Measurements from ENCODE around the gene TM4SF4.
"Not testable (repeated sequence)": the region's sequence is repeated elsewhere in the genome, so short reads cannot be mapped to it uniquely, and the experiment has no call there.

TM4SF4 gene, protein sequence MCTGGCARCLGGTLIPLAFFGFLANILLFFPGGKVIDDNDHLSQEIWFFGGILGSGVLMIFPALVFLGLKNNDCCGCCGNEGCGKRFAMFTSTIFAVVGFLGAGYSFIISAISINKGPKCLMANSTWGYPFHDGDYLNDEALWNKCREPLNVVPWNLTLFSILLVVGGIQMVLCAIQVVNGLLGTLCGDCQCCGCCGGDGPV

DNA sequence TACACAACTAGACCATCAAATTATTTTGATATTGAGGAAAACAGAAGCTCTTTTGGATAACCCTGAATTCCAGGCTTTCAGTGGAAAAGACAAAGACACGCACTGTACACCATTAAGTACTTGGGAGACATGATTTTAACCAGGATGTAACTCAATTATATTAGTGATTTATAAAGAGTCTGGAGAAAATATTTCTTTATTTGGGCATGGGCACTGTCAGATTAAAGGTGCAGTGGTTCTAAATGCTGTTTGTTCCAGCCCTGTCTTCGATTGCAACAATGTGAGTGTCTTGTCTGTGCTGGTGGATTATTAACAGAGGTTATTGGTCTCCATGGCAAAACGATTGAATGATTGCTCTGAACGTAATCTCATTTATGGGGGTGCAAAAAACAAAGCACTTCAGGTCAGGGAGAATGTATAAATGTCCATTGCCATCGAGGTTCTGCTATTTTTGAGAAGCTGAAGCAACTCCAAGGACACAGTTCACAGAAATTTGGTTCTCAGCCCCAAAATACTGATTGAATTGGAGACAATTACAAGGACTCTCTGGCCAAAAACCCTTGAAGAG is at the start of gene TM4SF4:
Gene TM4SF4, plus strand, starts transcription at position 448 of the 568 bp plus-strand sequence. CDS start 181 bp downstream, outside the sequence.
- DNase-seq = no peak

DNA sequence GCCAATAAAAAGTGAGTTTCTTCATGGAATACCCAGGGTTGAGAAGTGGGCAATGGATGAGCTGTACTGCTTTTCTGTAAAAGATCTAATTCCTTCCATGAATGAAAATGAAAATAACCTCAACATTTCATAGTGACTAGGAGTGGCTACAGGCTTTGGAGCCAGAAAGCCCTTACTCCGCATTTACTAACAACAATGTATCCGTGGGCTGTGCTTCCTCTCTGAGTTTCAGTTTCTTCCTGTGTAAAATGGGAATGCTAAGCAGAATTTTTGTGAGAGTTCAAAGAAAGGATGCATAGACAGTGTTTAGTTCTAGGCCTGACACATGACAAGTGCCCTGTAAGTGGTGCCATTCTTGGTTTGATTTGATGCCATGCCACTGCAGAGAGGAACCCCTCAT is 49.6 kb upstream of the TM4SF4 start:
- no peak for DNase-seq

DNA sequence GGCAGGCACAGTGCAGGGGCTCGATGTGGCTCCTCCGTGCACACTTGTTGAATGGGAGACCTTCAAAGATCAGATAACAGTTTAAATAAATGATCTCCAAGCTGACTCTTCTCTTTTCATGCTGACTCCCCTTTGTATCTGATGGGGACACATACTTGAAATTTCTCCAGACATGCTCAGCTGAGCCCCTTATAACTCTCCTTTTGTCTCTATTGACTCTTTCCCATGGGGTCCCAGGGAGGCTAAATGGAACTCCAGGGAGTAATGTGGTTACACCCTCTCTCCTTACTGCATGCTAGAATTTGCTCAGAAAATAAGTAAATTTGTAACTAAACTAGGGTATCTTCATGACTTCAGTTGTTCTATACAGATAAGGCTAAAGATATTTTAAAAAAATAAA is 48.2 kb upstream of the TM4SF4 start:
- no peak for DNase-seq

DNA sequence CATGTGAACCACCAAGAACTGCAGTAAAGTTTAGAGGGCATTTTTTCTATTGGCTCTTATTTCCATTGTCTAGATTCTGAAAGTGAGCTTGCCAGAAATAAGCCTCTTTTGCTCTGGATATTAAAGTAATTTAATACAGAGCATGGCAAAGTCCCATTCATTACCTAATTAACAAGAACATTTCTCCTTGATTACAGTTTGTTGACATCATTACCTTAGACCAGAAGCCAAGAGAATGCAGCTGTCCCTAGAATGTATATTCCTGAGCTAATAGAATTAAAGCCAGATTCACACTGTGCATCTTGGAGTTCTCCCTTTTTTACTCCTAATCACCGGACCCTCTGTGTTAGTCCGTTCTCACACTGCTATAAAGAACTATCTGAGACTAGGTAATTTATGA is 46.4 kb upstream of the TM4SF4 start:
- no peak for DNase-seq

DNA sequence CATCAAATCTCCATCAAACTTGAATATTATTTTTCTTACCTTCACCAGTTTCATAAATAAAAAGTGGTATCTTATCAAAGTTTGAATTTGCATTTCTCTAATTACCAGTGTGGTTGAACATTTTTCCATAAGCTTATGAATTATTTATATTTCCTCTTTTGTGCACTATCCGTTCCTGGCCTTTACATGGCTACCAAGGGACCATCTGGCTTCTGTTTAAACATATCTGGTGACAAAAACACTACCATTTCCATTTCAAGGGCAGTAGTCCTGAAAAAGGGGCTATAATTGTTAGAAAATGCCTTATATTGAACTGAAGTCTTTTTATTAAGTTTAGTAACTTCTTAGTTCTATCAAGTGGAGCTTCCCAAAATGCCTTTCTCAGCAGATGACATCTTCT is 44.3 kb upstream of the TM4SF4 start:
- no peak for DNase-seq

DNA sequence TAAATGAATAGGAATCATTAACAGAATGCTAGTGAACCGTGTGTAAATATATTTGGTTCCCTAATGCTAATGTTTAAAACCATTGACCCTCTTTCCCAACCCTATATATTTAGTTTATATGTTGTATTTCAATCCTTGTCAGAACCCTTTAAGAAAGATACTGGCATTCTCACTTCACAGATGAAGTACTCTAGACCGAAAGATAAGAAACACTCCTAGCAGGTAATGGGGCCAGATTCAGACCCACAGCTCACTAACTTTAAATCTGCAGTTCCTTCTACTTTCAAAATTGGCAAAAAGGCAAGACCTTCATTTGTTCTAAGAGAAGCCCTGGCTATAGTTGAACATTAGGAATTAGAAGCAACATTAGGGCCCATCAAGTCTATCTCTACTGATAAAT is 42.3 kb upstream of the TM4SF4 start:
- no peak for DNase-seq

DNA sequence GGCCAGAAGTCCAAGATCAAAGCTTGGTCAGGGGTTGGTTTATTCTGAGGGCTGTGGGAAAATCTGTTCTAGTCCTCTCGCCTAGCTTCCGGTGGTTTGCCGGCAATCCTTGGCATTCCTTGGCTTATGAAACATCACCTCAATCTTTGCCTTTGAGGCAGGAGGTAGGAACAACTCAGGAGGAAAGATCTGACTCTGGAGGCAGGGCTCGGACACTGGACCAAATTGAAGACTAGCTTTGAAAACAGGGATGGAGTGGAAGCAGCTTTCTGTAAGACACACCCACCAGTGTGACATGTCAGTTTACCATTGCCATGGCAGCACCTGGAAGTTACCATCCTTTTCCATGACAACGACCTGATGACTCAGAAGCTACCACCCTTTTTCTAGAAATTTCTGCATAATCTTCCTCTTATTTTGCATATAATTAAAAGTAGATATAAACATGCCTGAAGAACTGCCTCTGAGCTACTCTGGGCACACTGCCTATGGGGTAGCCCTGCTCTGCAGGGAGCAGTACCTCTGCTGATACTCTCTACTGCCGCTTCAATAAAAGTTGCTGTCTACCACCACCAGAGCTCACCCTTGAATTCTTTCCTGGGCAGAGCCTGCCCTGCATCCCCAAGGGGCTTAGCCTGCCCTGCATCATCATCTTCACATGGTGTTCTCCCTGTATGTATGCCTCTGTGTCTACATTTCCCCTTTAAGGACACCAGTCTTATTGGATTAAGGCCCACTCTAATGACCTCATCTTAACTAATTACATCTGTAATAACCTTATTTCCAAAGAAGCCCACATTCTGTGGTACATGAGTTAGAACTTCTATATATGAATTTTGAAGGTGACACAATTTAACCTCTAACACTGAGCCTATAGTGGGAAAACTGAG is 38.3 kb upstream of the TM4SF4 start:
- no peak for DNase-seq

DNA sequence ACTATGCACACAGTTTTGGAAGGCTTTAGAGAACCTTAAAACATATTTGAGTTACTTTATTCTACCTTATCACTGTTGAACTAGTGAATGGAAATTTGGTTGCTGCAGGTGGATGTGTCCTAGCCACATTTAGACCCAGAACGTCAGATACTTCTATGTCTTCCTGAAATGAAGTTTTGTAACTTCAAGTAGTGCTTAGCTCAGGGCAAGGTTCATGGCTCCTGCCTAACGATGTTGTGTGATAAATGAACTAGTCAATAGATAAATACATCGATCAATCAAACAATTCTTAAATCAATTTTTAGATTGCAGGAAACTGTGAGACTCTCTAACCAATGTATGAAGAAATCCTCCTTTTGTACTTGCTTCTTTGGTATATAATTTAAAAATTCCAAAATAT is 37.2 kb upstream of the TM4SF4 start:
- DNase-seq = no peak

DNA sequence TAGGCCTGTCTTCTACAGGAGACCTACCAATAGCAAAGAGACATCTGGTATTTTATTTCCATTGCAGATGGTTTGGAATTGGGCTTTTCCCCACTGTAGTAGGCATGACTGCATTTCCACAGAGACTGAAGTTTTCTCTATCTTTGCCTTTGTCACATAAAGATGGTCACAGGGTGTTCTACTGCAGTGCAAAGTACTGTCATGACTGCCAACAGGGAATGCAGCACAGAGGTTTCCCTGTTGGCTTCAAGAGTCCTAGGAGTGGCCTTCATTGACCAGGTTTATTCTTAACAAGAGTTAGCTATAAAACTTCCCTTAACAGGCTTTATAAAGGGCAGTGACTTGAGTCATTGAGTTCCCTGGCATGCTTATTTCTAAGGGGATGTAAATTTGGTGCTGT is 36.8 kb upstream of the TM4SF4 start:
- no peak for DNase-seq

DNA sequence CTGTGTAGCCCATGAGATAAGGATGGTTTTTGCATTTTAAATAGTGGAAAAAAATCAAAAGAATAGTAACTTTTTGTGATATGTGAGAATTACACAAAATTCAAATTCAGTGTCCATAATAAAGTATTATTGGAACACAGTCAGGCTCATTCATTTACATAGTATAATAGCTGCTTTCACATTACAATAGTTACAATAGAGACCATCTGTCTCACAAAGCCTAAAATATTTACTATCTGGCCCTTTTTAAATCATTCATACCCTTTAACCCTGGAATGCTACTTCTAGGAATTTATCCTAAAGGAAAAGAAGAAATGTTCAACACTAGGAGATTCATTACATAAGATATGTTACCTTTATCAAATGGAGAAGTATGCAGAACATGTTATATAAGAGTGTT is 35.5 kb upstream of the TM4SF4 start:
- DNase-seq = no peak

DNA sequence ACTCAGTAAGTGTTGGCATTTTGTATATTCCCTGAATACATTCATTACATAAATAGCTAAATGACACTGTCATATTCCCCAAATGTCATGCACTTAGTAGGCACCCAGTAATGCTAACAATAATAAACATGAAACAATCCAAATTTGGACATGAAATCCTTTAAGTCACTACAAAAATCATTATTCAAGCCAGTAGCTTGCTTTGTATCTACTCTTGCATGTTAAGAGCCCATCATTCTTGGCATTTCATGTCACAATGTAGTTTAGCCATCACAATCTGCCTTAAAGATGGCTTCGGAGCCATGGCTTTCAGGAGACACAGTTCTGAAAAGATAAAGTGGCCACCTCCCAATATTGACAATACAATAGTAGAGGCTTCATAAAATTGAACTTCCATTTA is 32.9 kb upstream of the TM4SF4 start:
- no peak for DNase-seq

DNA sequence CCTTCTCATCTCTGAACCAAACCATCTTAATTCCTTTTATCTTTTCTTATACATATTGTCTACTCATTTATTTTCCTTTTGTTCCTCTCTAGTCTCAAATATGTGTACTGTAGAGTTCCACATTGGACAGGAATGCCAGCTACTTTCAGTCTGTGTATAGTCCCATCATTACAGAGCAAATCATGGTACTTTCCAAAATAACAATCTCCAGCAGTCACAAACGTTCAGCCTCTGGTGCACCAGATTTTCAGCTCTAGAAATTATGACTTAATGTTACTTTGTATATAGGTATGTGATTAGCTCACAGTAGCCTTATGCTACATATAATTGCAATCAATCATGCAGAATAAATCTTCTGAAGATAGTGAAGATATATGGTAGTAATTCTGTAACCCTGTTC is 32.5 kb upstream of the TM4SF4 start:
- no peak for DNase-seq

DNA sequence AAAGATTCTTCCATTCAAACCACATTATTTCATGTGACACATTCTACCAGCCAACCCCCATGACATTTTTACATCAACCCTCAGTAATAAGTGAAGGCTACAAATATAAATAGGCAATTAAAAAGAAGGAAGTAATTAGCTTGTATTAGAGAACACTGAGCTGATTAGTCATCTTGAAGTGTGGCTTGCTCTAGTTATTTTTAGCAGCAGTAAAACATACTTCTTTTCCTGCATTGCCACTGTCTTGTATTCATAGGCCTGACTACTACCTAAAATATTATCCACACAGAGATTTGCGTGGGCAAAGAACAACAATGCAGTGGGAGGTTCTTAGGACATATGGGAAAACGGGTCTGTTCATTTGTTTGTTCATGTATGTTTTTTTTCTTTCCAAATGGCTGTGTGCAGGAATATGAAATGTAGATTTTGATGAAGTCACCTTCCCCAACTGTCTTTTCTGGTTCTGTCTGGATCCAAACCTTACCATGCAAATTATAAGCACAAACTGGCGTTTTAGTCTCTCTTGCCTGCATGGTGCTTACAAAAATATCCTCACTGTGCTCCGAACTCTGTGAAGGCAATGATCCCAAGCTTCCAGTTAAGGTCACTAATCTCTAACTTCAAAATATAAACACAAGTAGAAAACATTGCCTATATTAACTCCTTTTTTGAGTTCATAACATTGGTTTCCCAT is 31.5 kb upstream of the TM4SF4 start:
- no peak for DNase-seq

DNA sequence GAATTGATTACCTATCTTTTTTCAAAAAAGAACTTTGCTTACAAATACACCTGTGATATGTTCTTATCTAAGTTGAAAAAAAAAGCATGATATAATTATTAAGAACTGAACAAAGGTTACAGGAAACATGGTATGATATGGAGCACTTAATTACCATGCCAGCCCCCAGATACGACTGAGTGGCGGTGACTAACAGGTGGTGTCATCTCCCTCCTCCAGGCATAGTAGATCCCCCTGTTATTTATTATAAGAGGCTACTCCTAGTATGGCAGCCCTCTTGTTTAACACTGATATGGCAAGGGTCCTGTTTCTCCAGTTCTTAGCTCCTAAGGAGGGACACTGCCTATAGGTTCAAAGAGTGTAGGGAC is 31.0 kb upstream of the TM4SF4 start:
- no peak for DNase-seq

DNA sequence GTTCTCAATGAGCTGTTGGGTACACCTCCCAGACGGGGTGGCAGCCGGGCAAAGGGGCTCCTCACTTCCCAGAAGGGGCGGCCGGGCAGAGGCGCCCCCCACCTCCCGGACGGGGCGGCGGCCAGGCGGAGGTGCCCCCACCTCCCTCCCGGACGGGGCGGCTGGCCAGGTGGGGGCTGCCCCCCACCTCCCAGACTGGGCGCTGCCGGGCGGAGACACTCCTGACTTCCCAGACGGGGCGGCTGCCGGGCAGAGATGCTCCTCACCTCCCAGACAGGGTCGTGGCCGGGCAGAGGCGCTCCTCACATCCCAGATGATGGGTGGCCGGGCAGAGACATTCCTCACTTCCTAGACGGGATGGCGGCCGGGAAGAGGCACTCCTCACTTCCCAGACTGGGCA is 29.6 kb upstream of the TM4SF4 start:
- not testable (repeated sequence) for DNase-seq

DNA sequence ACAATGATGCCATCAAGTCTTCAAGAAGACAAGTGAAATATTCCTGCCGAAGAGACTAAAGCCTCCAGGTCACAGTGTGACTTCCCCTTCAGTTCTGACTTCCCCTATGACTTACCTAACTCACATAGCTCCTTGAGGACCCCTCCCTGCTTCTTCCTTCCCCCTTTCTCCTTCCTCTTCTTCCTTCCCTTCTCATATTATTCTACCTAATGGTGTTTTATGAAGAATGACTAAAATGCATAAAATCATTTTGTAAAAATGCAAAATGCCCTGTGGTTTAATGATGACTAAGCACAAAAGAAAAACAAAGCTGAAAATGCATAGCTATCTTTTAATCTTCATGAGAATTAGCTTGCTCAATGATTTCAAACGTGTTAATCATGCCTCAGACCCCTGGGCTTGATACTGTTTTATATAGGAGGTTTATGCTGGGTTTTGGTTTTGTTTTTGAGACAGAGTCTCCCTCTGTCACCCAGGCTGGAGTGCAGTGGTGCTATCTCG is 26.1 kb upstream of the TM4SF4 start:
- no peak for DNase-seq

DNA sequence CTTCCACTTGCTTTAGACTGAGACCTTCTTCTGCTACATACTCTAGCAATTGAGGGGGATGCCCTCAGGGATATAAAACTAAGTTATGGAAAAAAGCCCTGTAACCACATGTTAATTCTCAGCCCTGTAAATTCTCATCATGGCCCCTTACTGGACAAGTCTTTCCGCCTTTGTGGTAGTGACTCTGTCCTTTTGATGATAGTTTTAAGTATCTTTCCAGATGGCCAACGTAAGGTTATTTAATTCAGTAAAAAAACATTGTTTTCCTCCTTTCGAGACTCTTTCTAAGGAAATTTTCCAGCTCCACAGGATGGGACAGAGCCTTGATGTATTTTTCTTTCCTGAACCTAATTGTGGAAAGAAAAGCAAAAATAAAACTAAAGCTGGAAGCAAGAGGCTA is 25.3 kb upstream of the TM4SF4 start:
- DNase-seq = no peak

DNA sequence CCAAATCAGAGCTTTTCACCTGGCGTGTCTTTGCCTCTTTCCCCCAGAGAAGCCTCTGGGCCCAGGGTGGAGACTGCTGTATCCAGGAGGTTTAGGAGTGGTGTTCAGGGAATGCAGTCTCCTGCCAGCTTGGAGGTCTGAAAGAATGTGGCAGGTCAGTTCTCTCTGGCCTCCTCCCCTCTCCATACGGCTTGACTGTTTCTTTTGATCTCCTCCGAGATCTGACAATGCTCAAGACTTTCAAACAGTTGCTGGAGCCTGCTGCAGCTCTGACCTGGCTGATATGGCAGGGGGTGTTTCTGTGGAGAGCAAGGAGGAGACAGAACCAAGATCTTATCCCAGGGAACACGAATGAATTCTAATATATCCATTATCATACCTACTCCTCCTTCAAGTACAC is 24.7 kb upstream of the TM4SF4 start:
- DNase-seq = no peak

DNA sequence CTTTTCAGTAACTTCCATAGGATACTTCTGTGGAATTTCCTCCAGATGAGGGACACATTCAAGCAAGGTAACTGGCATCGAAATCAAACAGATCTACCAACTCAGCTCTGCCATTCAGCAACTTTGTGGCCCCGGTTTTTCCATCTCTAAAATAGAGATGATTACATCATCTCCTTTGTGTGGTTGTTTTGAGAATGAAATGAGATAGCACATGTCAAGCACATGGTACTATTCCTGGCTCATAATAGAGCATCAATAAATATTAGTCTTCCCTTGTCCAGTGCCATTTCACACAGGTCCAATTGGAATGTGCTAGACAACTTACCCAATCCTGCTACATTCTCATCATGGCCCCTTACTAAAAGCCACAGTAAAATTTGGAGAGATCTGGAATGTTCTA is 24.2 kb upstream of the TM4SF4 start:
- no peak for DNase-seq

DNA sequence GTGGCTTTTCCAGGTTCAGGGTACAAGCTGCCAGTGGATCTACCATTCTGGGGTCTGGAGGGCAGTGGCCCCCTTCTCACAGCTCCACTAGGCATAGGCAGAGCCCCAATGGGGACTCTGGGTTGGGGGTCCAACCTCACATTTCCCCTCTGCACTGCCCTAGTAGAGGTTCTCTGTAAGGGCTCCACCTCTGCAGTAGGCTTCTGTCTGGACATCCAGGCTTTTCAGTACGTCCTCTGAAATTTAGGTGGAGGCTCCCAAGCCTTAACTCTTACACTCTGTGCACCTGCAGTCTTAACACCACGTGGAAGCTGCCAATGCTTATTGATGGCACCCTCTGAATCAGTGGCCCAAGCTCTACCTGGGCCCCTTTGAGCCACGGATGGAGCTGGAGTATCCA is 22.5 kb upstream of the TM4SF4 start:
- DNase-seq = no peak

DNA sequence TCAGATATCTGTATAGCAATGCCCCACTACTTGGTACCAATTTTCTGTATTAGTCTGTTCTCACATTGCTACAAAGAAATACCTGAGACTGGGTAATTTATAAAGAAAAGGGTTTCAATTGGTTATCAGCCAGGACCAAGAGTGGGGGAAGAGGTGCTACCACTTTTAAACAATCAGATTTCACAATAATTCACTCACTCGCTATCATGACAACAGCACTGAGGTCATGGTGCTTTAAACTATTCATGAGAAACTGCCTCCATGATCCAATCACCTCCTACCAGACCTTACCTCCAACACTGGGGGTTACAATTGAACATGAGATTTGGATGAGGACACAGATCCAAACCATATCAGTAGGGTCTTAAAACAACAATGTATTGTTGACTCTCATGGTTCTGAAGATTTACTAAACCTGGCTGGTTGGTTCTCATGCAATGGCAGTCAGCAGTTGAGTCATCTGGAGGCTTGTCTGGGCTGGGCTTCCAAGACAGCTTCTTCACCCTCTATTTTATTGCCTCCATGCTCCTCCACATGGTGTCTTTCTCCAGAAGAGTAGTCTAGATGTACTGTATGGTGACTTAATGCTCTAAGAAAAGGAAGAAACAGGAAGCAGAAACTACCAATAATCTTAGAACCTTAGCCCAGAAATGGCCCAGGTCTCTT is 21.2 kb upstream of the TM4SF4 start:
- no peak for DNase-seq

DNA sequence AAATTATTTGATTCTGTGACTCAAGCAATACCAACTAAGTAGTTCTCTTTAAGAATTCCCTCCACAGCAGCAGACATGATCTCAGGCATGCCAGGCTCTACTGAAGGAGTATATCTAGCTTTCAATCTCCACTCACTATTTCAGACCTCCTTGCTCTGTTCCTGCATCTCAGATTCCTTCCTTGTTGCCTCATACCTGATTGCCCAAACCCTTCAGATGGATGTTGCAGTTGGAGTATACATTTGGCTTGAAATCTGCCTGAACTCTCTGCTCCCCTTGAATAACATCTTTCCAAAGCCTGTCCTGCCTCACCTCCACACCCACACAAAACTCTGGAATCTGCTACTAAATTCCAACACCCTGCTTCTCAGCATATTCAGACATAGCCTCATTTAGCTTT is 19.8 kb upstream of the TM4SF4 start:
- no peak for DNase-seq

DNA sequence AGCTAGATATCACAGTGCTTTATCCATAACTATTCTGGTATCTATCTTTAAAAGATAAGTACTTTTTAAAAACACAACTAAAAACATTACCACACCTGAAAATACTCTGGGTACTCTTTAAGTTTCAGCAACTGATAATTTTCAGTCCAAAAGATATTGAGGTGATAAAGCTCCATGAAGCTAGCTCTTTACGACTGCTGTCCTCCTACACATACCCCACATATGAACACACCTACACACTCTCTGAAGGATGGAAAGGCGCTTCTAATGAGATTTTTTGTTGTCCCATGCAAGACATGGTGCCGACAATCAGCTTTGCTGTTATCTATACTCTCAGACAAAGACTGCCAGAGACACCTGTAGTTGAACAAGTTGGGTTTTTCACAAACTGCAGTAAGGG is 19.1 kb upstream of the TM4SF4 start:
- no peak for DNase-seq
